Measurements from ENCODE around the gene KCTD21. TPM values are rescaled to one million over a fixed set of nuclear protein-coding genes. Genes with fewer than 3 reads are reported as not detected.
A peak's percentile ranks its signal among the peaks of the same experiment; 100 is the strongest.

Gene KCTD21
- total RNA-seq, 3 donors from 2014 or later: 8.5 to 13.1 (median 8.8) TPM

DNA sequence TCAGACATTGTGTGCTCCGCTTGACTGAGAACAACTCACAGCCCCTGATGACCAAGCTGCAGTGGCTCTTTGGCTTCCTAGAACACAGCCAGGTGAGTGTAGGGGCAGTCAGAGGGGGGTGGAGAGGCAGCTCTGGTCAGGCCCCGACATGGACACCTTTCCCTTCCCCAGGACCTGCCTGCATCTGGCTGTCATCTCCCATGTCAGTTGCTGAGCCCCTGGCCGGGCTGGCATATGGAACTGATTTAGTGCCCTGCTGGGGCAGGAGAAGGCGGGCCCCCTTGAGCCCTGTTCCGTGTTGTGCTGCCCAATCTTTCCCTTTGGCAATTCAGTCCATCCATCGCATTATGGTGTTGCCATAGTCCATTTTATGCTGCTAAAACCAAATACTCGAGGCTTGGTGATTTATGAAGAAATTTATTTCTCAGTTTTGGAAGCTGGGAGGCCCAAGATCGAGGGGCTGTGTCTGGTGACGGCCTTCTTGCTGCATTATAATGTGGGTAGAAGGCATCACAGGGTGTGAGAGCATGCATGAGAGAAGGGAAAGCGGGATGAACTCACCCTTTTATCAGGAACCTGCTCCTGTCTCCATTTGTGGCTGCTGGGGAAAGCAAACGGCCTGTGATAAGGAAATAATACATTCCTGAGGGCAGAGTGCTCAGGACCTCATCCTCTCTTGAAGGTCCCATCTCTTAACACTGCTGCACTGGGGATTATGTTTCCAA is 19.3 kb upstream of the KCTD21 start:
- H3K27me3 ChIP-seq: no peaks in the 10 kb centered on the region
- peak in 1 of 2 donors; percentile 36 for DNase-seq (ENCODE audit: low spot score in 2 of 2)
- intact Hi-C loops (cut with DNase I; ENCODE audit: low total_unique reads): no loop called here
- H3K4me3 ChIP-seq: no peak overlapping the region
- H3K27ac ChIP-seq: no peak overlapping the region
- TF ChIP-seq, protein P1, sequence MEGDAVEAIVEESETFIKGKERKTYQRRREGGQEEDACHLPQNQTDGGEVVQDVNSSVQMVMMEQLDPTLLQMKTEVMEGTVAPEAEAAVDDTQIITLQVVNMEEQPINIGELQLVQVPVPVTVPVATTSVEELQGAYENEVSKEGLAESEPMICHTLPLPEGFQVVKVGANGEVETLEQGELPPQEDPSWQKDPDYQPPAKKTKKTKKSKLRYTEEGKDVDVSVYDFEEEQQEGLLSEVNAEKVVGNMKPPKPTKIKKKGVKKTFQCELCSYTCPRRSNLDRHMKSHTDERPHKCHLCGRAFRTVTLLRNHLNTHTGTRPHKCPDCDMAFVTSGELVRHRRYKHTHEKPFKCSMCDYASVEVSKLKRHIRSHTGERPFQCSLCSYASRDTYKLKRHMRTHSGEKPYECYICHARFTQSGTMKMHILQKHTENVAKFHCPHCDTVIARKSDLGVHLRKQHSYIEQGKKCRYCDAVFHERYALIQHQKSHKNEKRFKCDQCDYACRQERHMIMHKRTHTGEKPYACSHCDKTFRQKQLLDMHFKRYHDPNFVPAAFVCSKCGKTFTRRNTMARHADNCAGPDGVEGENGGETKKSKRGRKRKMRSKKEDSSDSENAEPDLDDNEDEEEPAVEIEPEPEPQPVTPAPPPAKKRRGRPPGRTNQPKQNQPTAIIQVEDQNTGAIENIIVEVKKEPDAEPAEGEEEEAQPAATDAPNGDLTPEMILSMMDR (IDR thresholded peaks at IDR 0.05): no peak
- no peak for TF ChIP-seq POLR2A (IDR thresholded peaks at IDR 0.05)
- no peak for TF ChIP-seq POLR2AphosphoS5 (IDR thresholded peaks at IDR 0.05)
- no peaks in the 10 kb centered on the region for H3K9me3 ChIP-seq
- H3K4me1 ChIP-seq: no peaks in the 10 kb centered on the region
- H3K36me3 ChIP-seq: no peaks in the 10 kb centered on the region

GRCh38 chr11:78205691-78206090 is 17.3 kb upstream of the KCTD21 start:
- intact Hi-C loops (cut with DNase I; ENCODE audit: low total_unique reads): no loop called here

GRCh38 chr11:78205256-78205655 is 16.8 kb upstream of the KCTD21 start:
- intact Hi-C loops (cut with DNase I; ENCODE audit: low total_unique reads): no loop called here
- no peak overlapping the region for H3K4me3 ChIP-seq
- TF ChIP-seq POLR2AphosphoS5 (IDR thresholded peaks at IDR 0.05): no peak
- TF ChIP-seq, protein P1 (IDR thresholded peaks at IDR 0.05): no peak
- no peak for TF ChIP-seq POLR2A (IDR thresholded peaks at IDR 0.05)
- H3K4me1 ChIP-seq: no peaks in the 10 kb centered on the region
- DNase-seq (ENCODE audit: low spot score in 2 of 2): peak in 1 of 2 donors; percentile 14
- H3K9me3 ChIP-seq: no peaks in the 10 kb centered on the region
- no peaks in the 10 kb centered on the region for H3K27me3 ChIP-seq
- H3K36me3 ChIP-seq: no peaks in the 10 kb centered on the region
- no peak overlapping the region for H3K27ac ChIP-seq

More at GRCh38 chr11:78205691-78206090, 17.3 kb upstream of the KCTD21 start:
- Histone ChIP-seq H3K9me3 (no peaks in the 10 kb centered on the region), H3K27me3 (no peaks in the 10 kb centered on the region), H3K4me3 (no peak overlapping the region), H3K4me1 (no peaks in the 10 kb centered on the region), H3K27ac (no peak overlapping the region), H3K36me3 (no peaks in the 10 kb centered on the region)
- TF ChIP-seq POLR2A (IDR thresholded peaks at IDR 0.05) (no peak), POLR2AphosphoS5 (IDR thresholded peaks at IDR 0.05) (no peak)
- TF ChIP-seq, protein P1 (IDR thresholded peaks at IDR 0.05): no peak
- DNase-seq (ENCODE audit: low spot score in 2 of 2): peak in 1 of 2 donors; percentile 33

DNA sequence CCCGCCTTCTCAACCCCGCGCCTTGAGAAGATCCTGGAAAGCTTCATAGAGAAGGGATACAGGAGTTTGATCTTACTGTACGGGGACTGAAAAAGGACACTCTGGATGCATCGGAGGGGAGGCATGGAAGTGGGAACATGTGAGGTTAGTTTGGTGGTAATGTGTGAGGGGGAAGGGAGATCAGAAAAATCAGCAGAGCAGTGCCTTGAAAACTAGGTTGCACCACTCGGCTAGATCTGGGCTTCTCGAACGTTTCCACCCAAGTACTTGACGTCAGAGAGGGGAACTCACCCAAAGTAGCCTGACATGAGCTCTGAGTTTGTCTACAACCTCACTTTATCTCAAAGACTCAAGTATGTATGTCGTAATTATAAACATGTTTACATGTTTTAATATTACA is 14.8 kb upstream of the KCTD21 start:
- no peak for DNase-seq (ENCODE audit: low spot score in 2 of 2)
- Histone ChIP-seq H3K36me3 (no peaks in the 10 kb centered on the region), H3K27me3 (no peaks in the 10 kb centered on the region), H3K4me3 (no peak overlapping the region), H3K9me3 (no peaks in the 10 kb centered on the region), H3K4me1 (no peaks in the 10 kb centered on the region), H3K27ac (no peak overlapping the region)
- intact Hi-C loops (cut with DNase I; ENCODE audit: low total_unique reads): no loop called here
- TF ChIP-seq, protein P1 (IDR thresholded peaks at IDR 0.05): no peak
- TF ChIP-seq POLR2AphosphoS5 (IDR thresholded peaks at IDR 0.05): no peak
- no peak for TF ChIP-seq POLR2A (IDR thresholded peaks at IDR 0.05)

- Histone ChIP-seq H3K36me3 (no peaks in the 10 kb centered on the region), H3K27me3 (no peaks in the 10 kb centered on the region), H3K4me1 (no peaks in the 10 kb centered on the region), H3K9me3 (no peaks in the 10 kb centered on the region), H3K27ac (no peak overlapping the region), H3K4me3 (no peak overlapping the region)
- TF ChIP-seq POLR2AphosphoS5 (IDR thresholded peaks at IDR 0.05): no peak
- no peak for TF ChIP-seq POLR2A (IDR thresholded peaks at IDR 0.05)
- TF ChIP-seq, protein P1 (IDR thresholded peaks at IDR 0.05): no peak
- peak in 1 of 2 donors; percentile 6 for DNase-seq (ENCODE audit: low spot score in 2 of 2)
- intact Hi-C loops (cut with DNase I; ENCODE audit: low total_unique reads): no loop called here
Observed at GRCh38 chr11:78202733-78203167, 14.3 kb upstream of the KCTD21 start.
